ENCODE measurements around the gene ITGA2. TPM values are rescaled to one million over a fixed set of nuclear protein-coding genes. Genes with fewer than 3 reads are reported as not detected.

The ITGA2 gene
- total and polyA plus RNA-seq, 9 of the 15 experiments (the other 6 are each of a cell fraction or from before 2014, with no cell fraction given), result 0.01 to 0.09 (median 0.03) TPM; not detected in 5

- TF ChIP-seq NFE2 (IDR thresholded peaks at IDR 0.05; ENCODE audit: low read depth) (no peak), NFXL1 (CRISPR knock-in tag; IDR thresholded peaks at IDR 0.05) (no peak), RB1 (IDR thresholded peaks at IDR 0.05; ENCODE audit: low read depth) (no peak), SMAD4 (CRISPR knock-in tag; conservative IDR thresholded peaks at IDR 0.05) (no peak), SAFB2 (IDR thresholded peaks at IDR 0.05; ENCODE audit: borderline replicate concordance, low read depth, low read length, severe bottlenecking) (no peak), HIVEP1 (CRISPR knock-in tag; IDR thresholded peaks at IDR 0.05) (no peak), RBM39 (optimal IDR thresholded peaks at IDR 0.05; ENCODE audit: low read depth, low read length) (no peak), FOXM1 (IDR thresholded peaks at IDR 0.05; ENCODE audit: low read depth) (0 out of 2 replicates have a peak, but pooled peaks have one; percentile 32), FOXM1 (CRISPR knock-in tag; IDR thresholded peaks at IDR 0.05; ENCODE audit: low read depth) (no peak), GABPB2 (CRISPR knock-in tag; conservative IDR thresholded peaks at IDR 0.05) (no peak), ZBTB9 (CRISPR knock-in tag; IDR thresholded peaks at IDR 0.05) (no peak), CTBP1 (IDR thresholded peaks at IDR 0.05; ENCODE audit: borderline replicate concordance) (no peak), ID3 (CRISPR knock-in tag; IDR thresholded peaks at IDR 0.05) (no peak), ID3 (tag; IDR thresholded peaks at IDR 0.05) (no peak), CBX1 (IDR thresholded peaks at IDR 0.05; ENCODE audit: low read depth) (no peak), ZNF224 (CRISPR knock-in tag; IDR thresholded peaks at IDR 0.05) (no peak), POLR2A (conservative IDR thresholded peaks at IDR 0.05) (no peak), ZNF445 (CRISPR knock-in tag; IDR thresholded peaks at IDR 0.05; ENCODE audit: low read depth) (no peak), ELF4 (CRISPR knock-in tag; IDR thresholded peaks at IDR 0.05) (no peak), EHMT2 (IDR thresholded peaks at IDR 0.05) (no peak), ZNF75A (CRISPR knock-in tag; IDR thresholded peaks at IDR 0.05) (no peak), UBTF (IDR thresholded peaks at IDR 0.05; ENCODE audit: borderline replicate concordance in 1 of 2, low read depth in 2 of 2, low read length in 2 of 2) (no peak), ETV6 (IDR thresholded peaks at IDR 0.05; ENCODE audit: borderline replicate concordance in 1 of 2, low read depth in 2 of 2, low read length in 1 of 2) (no peak), ETV6 (CRISPR knock-in tag; IDR thresholded peaks at IDR 0.05; ENCODE audit: borderline replicate concordance) (no peak), TAF1 (IDR thresholded peaks at IDR 0.05; ENCODE audit: control insufficient read depth, extremely low read depth, insufficient read depth, low read length, severe bottlenecking) (no peak), KDM1A (IDR thresholded peaks at IDR 0.05) (peak in 1 of 2 experiments; percentile 56; a peak in 2 of 4 replicates), IRF9 (tag; IDR thresholded peaks at IDR 0.05) (no peak), IFI16 (CRISPR knock-in tag; IDR thresholded peaks at IDR 0.05) (no peak)
Observed at GRCh38 chr5:53133020-53133419, 143.9 kb downstream of the ITGA2 start (continued).

Measured in K562 (cell line).